H1 (cell line): ENCODE data around the gene OGDH. TPM values are rescaled to one million over a fixed set of nuclear protein-coding genes. Genes with fewer than 3 reads are reported as not detected.

ENCODE experiments used
- CTCF ChIA-PET: fragments of 300-600 bp; sonication (Branson Sonifier 250); formaldehyde crosslinking; loops from one replicate; lab custom pipeline; 2021; ENCODE audit not compliant: partially characterized antibody; lab: Charles Lee
- POLR2A ChIA-PET: fragments of 300-600 bp; sonication (Branson Sonifier 250); formaldehyde crosslinking; loops from one replicate; lab custom pipeline; 2021; ENCODE audit warnings: inconsistent platforms; ENCODE audit not compliant: partially characterized antibody; lab: Charles Lee
- DNase-seq, 2 experiments: peaks; one replicate each; pipeline versions ENCODE4 v3.0.0 to v3.0.0-alpha.2; 2010 to 2022; ENCODE audit warnings: low spot score in 2 of 2, low read depth in 1 of 2, mixed read lengths in 1 of 2
- FAIRE-seq: peaks from 2 replicates; lab custom pipeline; 2011; peaks lifted over from hg19 to GRCh38; lab: Jason Lieb, UNC
- H2AFZ ChIP-seq: 2 replicates; pipeline ENCODE4 v1.8.1; 2012; ENCODE audit warnings: low read length, inconsistent platforms
- H2AK5ac ChIP-seq: 2 replicates; pipeline ENCODE4 v1.6.1; 2013; ENCODE audit warnings: low read depth, low read length
- H2BK120ac ChIP-seq: replicated peaks from 2 replicates; pipeline ENCODE3; 2013; ENCODE audit warnings: low read depth, low read length, inconsistent platforms
- H2BK12ac ChIP-seq: 2 replicates; pipeline ENCODE4 v1.6.1; 2013; ENCODE audit warnings: low read depth, low read length
- H2BK15ac ChIP-seq: 2 replicates; pipeline ENCODE4 v1.6.1; 2013; ENCODE audit warnings: low read length
- H2BK20ac ChIP-seq: 2 replicates; pipeline ENCODE4 v1.6.1; 2013; ENCODE audit warnings: low read length
- H2BK5ac ChIP-seq: 2 replicates; pipeline ENCODE4 v1.6.1; 2013; ENCODE audit warnings: low read depth, low read length
- H3K14ac ChIP-seq: 2 replicates; pipeline ENCODE4 v1.6.1; 2013; ENCODE audit warnings: inconsistent platforms; ENCODE audit not compliant: insufficient read length
- H3K18ac ChIP-seq: 2 replicates; pipeline ENCODE4 v1.6.1; 2013; ENCODE audit warnings: low read length; ENCODE audit errors: extremely low read depth
- H3K23ac ChIP-seq: 2 replicates; pipeline ENCODE4 v1.6.1; 2013; ENCODE audit warnings: inconsistent platforms; ENCODE audit not compliant: insufficient read length
- H3K23me2 ChIP-seq: 2 replicates; pipeline ENCODE4 v1.6.1; 2013; ENCODE audit warnings: low read depth, low read length
- H3K27ac ChIP-seq: 2 replicates; pipeline ENCODE4 v1.6.1; 2011; ENCODE audit warnings: low read depth, low read length, inconsistent platforms
- H3K27me3 ChIP-seq, 4 experiments: replicated peaks in 1 of 4; 1 replicate in 1 of 4; 2 replicates in 3 of 4; pipeline versions ENCODE4 v1.6.1 to v1.8.1; 2011 to 2013; ENCODE audit warnings: low read length in 3 of 4, mild to moderate bottlenecking in 3 of 4, inconsistent platforms in 2 of 4, mixed read lengths in 2 of 4, moderate library complexity in 1 of 4; ENCODE audit not compliant: control insufficient read depth in 3 of 4, insufficient read depth in 3 of 4; ENCODE audit errors: extremely low read depth in 1 of 4
- H3K36me3 ChIP-seq, 4 experiments: 2 replicates each; pipeline versions ENCODE4 v1.6.1 to v1.8.1; 2011 to 2013; ENCODE audit warnings: mild to moderate bottlenecking in 4 of 4, low read length in 3 of 4, moderate library complexity in 2 of 4, control low read depth in 1 of 4, inconsistent platforms in 1 of 4; ENCODE audit not compliant: insufficient read depth in 4 of 4, control insufficient read depth in 2 of 4
- H3K4ac ChIP-seq: replicated peaks from 2 replicates; pipeline ENCODE3; 2013; ENCODE audit warnings: low read length, low read depth, mixed read lengths, inconsistent platforms; ENCODE audit not compliant: insufficient read length
- H3K4me1 ChIP-seq, 4 experiments: replicated peaks in 1 of 4; 1 replicate in 1 of 4; 2 replicates in 3 of 4; pipeline versions ENCODE4 v1.6.1 to v1.8.1; 2011 to 2013; ENCODE audit warnings: low read length in 3 of 4, inconsistent platforms in 2 of 4, mixed read lengths in 1 of 4; ENCODE audit not compliant: insufficient read depth in 4 of 4, control insufficient read depth in 3 of 4
- H3K4me2 ChIP-seq, 2 experiments: 2 replicates each; pipeline versions ENCODE4 v1.6.1 to v1.8.1; 2011 to 2013; ENCODE audit warnings: low read depth in 2 of 2, low read length in 2 of 2, control low read depth in 1 of 2, inconsistent platforms in 1 of 2, mild to moderate bottlenecking in 1 of 2; ENCODE audit not compliant: insufficient read depth in 1 of 2
- H3K4me3 ChIP-seq, 4 experiments: fragments of 200-600, 300-600 bp in 1 of 4; sonication (generic), shearing (Covaris generic), sonication (Bioruptor Twin) in 1 of 4; 2 replicates each; pipeline versions ENCODE4 v1.5.1 to v1.8.1; 2011 to 2016; ENCODE audit warnings: low read length in 4 of 4, low read depth in 3 of 4, control low read depth in 2 of 4, inconsistent platforms in 2 of 4, mild to moderate bottlenecking in 2 of 4, mixed read lengths in 1 of 4, moderate library complexity in 1 of 4; ENCODE audit not compliant: insufficient read depth in 2 of 4; ENCODE audit errors: extremely low read depth in 1 of 4
- H3K56ac ChIP-seq: replicated peaks from 2 replicates; pipeline ENCODE3; 2013; ENCODE audit warnings: low read depth, mild to moderate bottlenecking, mixed read lengths, low read length, inconsistent platforms; ENCODE audit not compliant: insufficient read length
- H3K79me1 ChIP-seq: 2 replicates; pipeline ENCODE4 v1.6.1; 2013; ENCODE audit warnings: low read depth, low read length, control low read depth
- H3K79me2 ChIP-seq, 2 experiments: 2 replicates each; pipeline versions ENCODE4 v1.6.1 to v1.8.1; 2012 to 2013; ENCODE audit warnings: low read length in 2 of 2, mild to moderate bottlenecking in 2 of 2, inconsistent platforms in 1 of 2; ENCODE audit not compliant: insufficient read depth in 2 of 2, control insufficient read depth in 1 of 2
- H3K9ac ChIP-seq, 4 experiments: replicated peaks in 1 of 4; 1 replicate in 1 of 4; 2 replicates in 3 of 4; pipeline versions ENCODE4 v1.6.1 to v1.8.1; 2011 to 2013; ENCODE audit warnings: low read depth in 3 of 4, low read length in 3 of 4, control low read depth in 2 of 4, mild to moderate bottlenecking in 2 of 4, moderate library complexity in 2 of 4, inconsistent platforms in 1 of 4; ENCODE audit errors: extremely low read depth in 1 of 4
- H3K9me3 ChIP-seq, 2 experiments: 2 replicates each; pipeline versions ENCODE4 v1.6.1 to v1.8.1; 2012 to 2013; ENCODE audit warnings: mild to moderate bottlenecking in 2 of 2, moderate library complexity in 2 of 2, control low read depth in 1 of 2, inconsistent platforms in 1 of 2, low read depth in 1 of 2, low read length in 1 of 2, mixed read lengths in 1 of 2; ENCODE audit not compliant: insufficient read depth in 2 of 2
- H4K20me1 ChIP-seq, 2 experiments: replicated peaks in 1 of 2; 2 replicates each; pipeline versions ENCODE3 to v1.8.1; 2011 to 2013; ENCODE audit warnings: inconsistent platforms in 2 of 2, low read length in 2 of 2, mild to moderate bottlenecking in 1 of 2; ENCODE audit not compliant: insufficient read depth in 2 of 2, control insufficient read depth in 1 of 2
- H4K5ac ChIP-seq: 2 replicates; pipeline ENCODE4 v1.6.1; 2013; ENCODE audit warnings: low read length, low read depth, mixed read lengths, inconsistent platforms; ENCODE audit not compliant: insufficient read length
- H4K8ac ChIP-seq: 2 replicates; pipeline ENCODE4 v1.8.0; 2013; ENCODE audit warnings: mild to moderate bottlenecking, moderate library complexity, low read length, inconsistent platforms; ENCODE audit not compliant: insufficient read depth; ENCODE audit errors: extremely low read depth
- H4K91ac ChIP-seq: replicated peaks from 2 replicates; pipeline ENCODE3; 2013; ENCODE audit warnings: low read length, mixed read lengths, inconsistent platforms; ENCODE audit not compliant: insufficient read length
- CTCF ChIP-seq, 3 experiments: IDR thresholded peaks; 1 replicate in 2 of 3; 2 replicates in 1 of 3; pipeline versions ENCODE4 v1.5.1 to v1.6.1; 2011; ENCODE audit warnings: low read length in 3 of 3, mild to moderate bottlenecking in 3 of 3, inconsistent platforms in 2 of 3, low read depth in 1 of 3, moderate library complexity in 1 of 3; ENCODE audit not compliant: insufficient read depth in 1 of 3; ENCODE audit errors: control extremely low read depth in 1 of 3
- EGR1 ChIP-seq: IDR thresholded peaks from 2 replicates; pipeline ENCODE4 v1.6.1; 2011; ENCODE audit warnings: low read depth, low read length, borderline replicate concordance
- FOSL1 ChIP-seq: IDR thresholded peaks from 2 replicates; pipeline ENCODE4 v1.6.1; 2011; ENCODE audit warnings: mild to moderate bottlenecking, low read depth, low read length, moderate library complexity; ENCODE audit not compliant: insufficient read depth
- JUND ChIP-seq: IDR thresholded peaks from 2 replicates; pipeline ENCODE4 v1.6.1; 2011; ENCODE audit warnings: mild to moderate bottlenecking, improper control_type of control experiment, low read length
- RBBP5 ChIP-seq: IDR thresholded peaks from 2 replicates; pipeline ENCODE4 v1.7.1; 2012; ENCODE audit warnings: low read depth, mild to moderate bottlenecking, inconsistent platforms, low read length, moderate library complexity, borderline replicate concordance
- RFX5 ChIP-seq: IDR thresholded peaks from 2 replicates; pipeline ENCODE4 v1.6.1; 2011; ENCODE audit warnings: low read depth, low read length, improper control_type of control experiment, borderline replicate concordance
- RXRA ChIP-seq: IDR thresholded peaks from 2 replicates; pipeline ENCODE4 v1.6.1; 2011; ENCODE audit warnings: low read depth, mild to moderate bottlenecking, low read length, moderate library complexity; ENCODE audit not compliant: insufficient read depth
- SAP30 ChIP-seq: fragments of 300-600 bp; sonication (generic); IDR thresholded peaks from 2 replicates; pipeline ENCODE4 v1.7.1; 2012; ENCODE audit warnings: low read length, moderate library complexity, mild to moderate bottlenecking, inconsistent platforms; ENCODE audit not compliant: insufficient read depth, insufficient replicate concordance
- SIN3A ChIP-seq, 2 experiments: IDR thresholded peaks in 1 of 2; conservative IDR thresholded peaks in 1 of 2; 2 replicates each; pipeline ENCODE4 v1.6.1; 2011 to 2012; ENCODE audit warnings: low read length in 2 of 2, improper control_type of control experiment in 1 of 2, low read depth in 1 of 2, mild to moderate bottlenecking in 1 of 2
- WGBS, 2 experiments: shearing (Covaris generic) in 1 of 2; methylation state at CpG; one replicate each; pipeline versions ENCODE4 v1.1.6 to v1.1.7; 2013 to 2015; ENCODE audit warnings: low lambda C conversion rate in 2 of 2, mixed read lengths in 2 of 2, inconsistent platforms in 1 of 2, low coverage in 1 of 2, missing lambda C conversion rate in 1 of 2; ENCODE audit not compliant: insufficient replicate concordance in 2 of 2, insufficient coverage in 1 of 2, insufficient read length in 1 of 2; ENCODE audit errors: extremely low coverage in 1 of 2, missing lambda C conversion rate in 1 of 2; 5-methylcytosine and 5-hydroxymethylcytosine counted together
- polyA plus RNA-seq, 7 experiments: library from polyadenylated mRNA; depleted of rRNA in 3 of 7; stranded (reverse) in 5 of 7; unstranded in 2 of 7; fragments of >200 nt in 5 of 7; fragments of 200-250 nt in 2 of 7; gene quantifications; 1 replicate in 5 of 7; 2 replicates in 1 of 7; 4 replicates in 1 of 7; pipeline versions ENCODE4 v1.2.1 to v1.2.3, GENCODE V29; 2011 to 2013; ENCODE audit warnings: missing spikeins in 2 of 7, mixed read lengths in 2 of 7
- total RNA-seq: library from RNA; stranded (reverse); fragmentation: NEBNext Ultra II Directional; extraction: Animal tissue kit (Norgen Biotek cat#: 25700); gene quantifications from 2 replicates; pipeline ENCODE4 v1.2.1, GENCODE V29; 2021

OGDH gene
- total and polyA plus RNA-seq, 2 of the 8 experiments (the other 6 are each of a cell fraction or from before 2014, with no cell fraction given): 71.6 to 91.6 TPM

GRCh38 chr7:44622342-44623151, 16.1 kb downstream of the OGDH start:
- no peak overlapping the region for H3K9ac ChIP-seq
- no peak overlapping the region for H3K4me2 ChIP-seq
- no peak overlapping the region for H3K23ac ChIP-seq
- H3K79me2 ChIP-seq: peaks cover 12 to 76% of the 10 kb centered on the region in 2 experiments; a peak in 3 of 4 replicates
- H4K5ac ChIP-seq: no peak overlapping the region
- no peak overlapping the region for H3K4me3 ChIP-seq
- FAIRE-seq: no peak
- no peak overlapping the region for H3K27ac ChIP-seq
- H3K9me3 ChIP-seq: no peaks in the 10 kb centered on the region
- H2AFZ ChIP-seq: no peak overlapping the region
- no peak overlapping the region for H2BK12ac ChIP-seq
- no peak overlapping the region for H2BK120ac ChIP-seq
- no peaks in the 10 kb centered on the region for H3K23me2 ChIP-seq
- H4K91ac ChIP-seq: no peak overlapping the region
- peaks cover 0 to 2% (median 0%) of the 10 kb centered on the region in 4 experiments; a peak in 3 of 7 replicates for H3K4me1 ChIP-seq
- CTCF ChIA-PET: no interaction called here
- POLR2A ChIA-PET: no interaction called here
- no peak overlapping the region for H3K56ac ChIP-seq
- H3K14ac ChIP-seq: no peak overlapping the region
- no peak for DNase-seq
- no peak overlapping the region for H3K18ac ChIP-seq
- no peaks in the 10 kb centered on the region for H3K27me3 ChIP-seq
- H2BK5ac ChIP-seq: no peak overlapping the region
- H4K8ac ChIP-seq: no peak overlapping the region
- H2BK20ac ChIP-seq: no peak overlapping the region
- peaks cover 15% of the 10 kb centered on the region for H3K79me1 ChIP-seq
- 95% methylated on average over 5 of the region's 5 CpGs; no CpG with 5 or more reads in 1 of the 2 experiments for WGBS, 2 experiments
- H4K20me1 ChIP-seq: peaks cover 3 to 18% of the 10 kb centered on the region in 2 experiments
- H3K4ac ChIP-seq: no peak overlapping the region
- H3K36me3 ChIP-seq: peaks cover 0 to 22% (median 7%) of the 10 kb centered on the region in 4 experiments; a peak in 4 of 8 replicates
- H2BK15ac ChIP-seq: no peak overlapping the region
- H2AK5ac ChIP-seq: no peak overlapping the region
- TF ChIP-seq JUND (no peak), FOSL1 (no peak), EGR1 (no peak), CTCF (IDR thresholded peaks at IDR 0.05; ENCODE audit: control extremely low read depth in 1 of 3, insufficient read depth in 1 of 3, low read depth in 1 of 3, low read length in 3 of 3) (no peak), SAP30 (no peak), RFX5 (no peak), RXRA (no peak), SIN3A (conservative IDR thresholded peaks at IDR 0.05 in 1 of 2, IDR thresholded peaks at IDR 0.05 in 1 of 2; ENCODE audit: low read depth in 1 of 2, low read length in 2 of 2) (no peak), RBBP5 (no peak)
